Measurements from ENCODE around the gene POLR2H. TPM values are rescaled to one million over a fixed set of nuclear protein-coding genes. Genes with fewer than 3 reads are reported as not detected.
A peak's percentile ranks its signal among the peaks of the same experiment; 100 is the strongest.
"Not testable (repeated sequence)": the region's sequence is repeated elsewhere in the genome, so short reads cannot be mapped to it uniquely, and the experiment has no call there.

The POLR2H gene
- total RNA-seq, 1 donor from 2014 or later: 79.6 TPM

- peak; percentile 87 for DNase-seq (ENCODE audit: low spot score)
Measured at GRCh38 chr3:184335661-184336546, 25.6 kb upstream of the POLR2H start.

- DNase-seq (ENCODE audit: low spot score): no peak
Measured at GRCh38 chr3:184336547-184337398, 24.7 kb upstream of the POLR2H start.

- no peak for DNase-seq (ENCODE audit: low spot score)
Measured at GRCh38 chr3:184337399-184337714, 24.2 kb upstream of the POLR2H start, which contains the start of gene FAM131A. TSS of gene FAM131A (plus strand) at chr3:184337600. CDS start at chr3:184337631, 31 bp downstream.

- DNase-seq (ENCODE audit: low spot score): no peak
Measured at GRCh38 chr3:184337981-184338380, 23.5 kb upstream of the POLR2H start.

- DNase-seq (ENCODE audit: low spot score): peak; percentile 83
Measured at GRCh38 chr3:184338511-184338945, 23.0 kb upstream of the POLR2H start.

- no peak for DNase-seq (ENCODE audit: low spot score)
Measured at GRCh38 chr3:184339001-184339400, 22.5 kb upstream of the POLR2H start.

GRCh38 chr3:184339451-184340135 is 21.9 kb upstream of the POLR2H start:
- DNase-seq (ENCODE audit: low spot score): not testable (repeated sequence)

GRCh38 chr3:184341925-184342324 is 19.6 kb upstream of the POLR2H start:
- DNase-seq (ENCODE audit: low spot score): no peak

GRCh38 chr3:184343200-184343876 is 18.2 kb upstream of the POLR2H start:
- no peak for DNase-seq (ENCODE audit: low spot score)

GRCh38 chr3:184344579-184345316 is 16.8 kb upstream of the POLR2H start:
- DNase-seq (ENCODE audit: low spot score): no peak

- peak; percentile 74 for DNase-seq (ENCODE audit: low spot score)
Measured at GRCh38 chr3:184345317-184346144, 16.0 kb upstream of the POLR2H start.

GRCh38 chr3:184346480-184347190 is 14.9 kb upstream of the POLR2H start:
- no peak for DNase-seq (ENCODE audit: low spot score)

GRCh38 chr3:184347321-184348056 is 14.0 kb upstream of the POLR2H start:
- no peak for DNase-seq (ENCODE audit: low spot score)

GRCh38 chr3:184348057-184348382 is 13.5 kb upstream of the POLR2H start:
- DNase-seq (ENCODE audit: low spot score): no peak

GRCh38 chr3:184349563-184350470 is 11.7 kb upstream of the POLR2H start:
- DNase-seq (ENCODE audit: low spot score): no peak

GRCh38 chr3:184350618-184351017 is 10.9 kb upstream of the POLR2H start:
- no peak for DNase-seq (ENCODE audit: low spot score)

GRCh38 chr3:184351511-184352148 is 9.9 kb upstream of the POLR2H start:
- DNase-seq (ENCODE audit: low spot score): no peak

Measured in ureter (tissue), 1 donor.